GM12878 (cell line): Measurements from ENCODE around the gene GRPEL2. TPM values are rescaled to one million over a fixed set of nuclear protein-coding genes. Genes with fewer than 3 reads are reported as not detected.

Source experiments
- FOS ChIP-seq: IDR thresholded peaks from 3 replicates; pipeline ENCODE4 v1.6.1; 2011; ENCODE audit warnings: borderline replicate concordance; ENCODE audit not compliant: insufficient read length; ENCODE audit errors: extremely low read depth
- FOXM1 ChIP-seq: IDR thresholded peaks from 2 replicates; pipeline ENCODE4 v1.6.1; 2012; ENCODE audit warnings: low read depth, mild to moderate bottlenecking, inconsistent platforms, low read length, moderate library complexity
- NBN ChIP-seq: fragments of 450-650 bp; IDR thresholded peaks from 2 replicates; pipeline ENCODE4 v1.6.1; 2016
- NFXL1 ChIP-seq: fragments of 450-650 bp; IDR thresholded peaks from 2 replicates; pipeline ENCODE4 v1.6.1; 2017; ENCODE audit warnings: antibody characterized with exemption, mild to moderate bottlenecking, borderline replicate concordance
- RAD51 ChIP-seq: fragments of 450-650 bp; IDR thresholded peaks from 2 replicates; pipeline ENCODE4 v1.6.1; 2016; ENCODE audit warnings: moderate library complexity, mild to moderate bottlenecking, inconsistent platforms
- RELA ChIP-seq: fragments of 450-650 bp; IDR thresholded peaks from 2 replicates; pipeline ENCODE4 v1.8.0; 2014; ENCODE audit warnings: borderline replicate concordance; ENCODE audit not compliant: partially characterized antibody
- ZNF384 ChIP-seq: IDR thresholded peaks from 2 replicates; pipeline ENCODE4 v1.6.1; 2012; ENCODE audit warnings: low read depth, mild to moderate bottlenecking, low read length, improper control_type of control experiment, borderline replicate concordance
- polyA plus RNA-seq, 11 experiments: library from polyadenylated mRNA; depleted of rRNA in 4 of 11; unstranded in 6 of 11; stranded (reverse) in 5 of 11; fragments of >200 nt; fragmentation: Nextera tagmentation in 4 of 11; fragmentation: Illumina TruSeq in 1 of 11; extraction: Ambion mirVana in 4 of 11; extraction: Trizol in 1 of 11; gene quantifications; 1 replicate in 1 of 11; 2 replicates in 10 of 11; pipeline versions ENCODE4 v1.2.1 to v1.2.3, GENCODE V29; 2011 to 2016; ENCODE audit warnings: inconsistent platforms in 2 of 11, missing spikeins in 2 of 11, low read depth in 1 of 11
- total RNA-seq, 4 experiments: library from RNA; depleted of rRNA in 3 of 4; stranded (reverse); fragments of >200 nt in 3 of 4; fragmentation: Illumina TruSeq in 1 of 4; extraction: Trizol in 1 of 4; gene quantifications; 2 replicates each; pipeline versions ENCODE4 v1.2.1 to v1.2.3, GENCODE V29; 2013 to 2021
- TF ChIP-seq, protein P1 (sequence below): IDR thresholded peaks from 2 replicates; pipeline ENCODE4 v1.6.1; 2012; ENCODE audit warnings: low read depth, low read length, improper control_type of control experiment
- TF ChIP-seq, protein P2 (sequence below): fragments of 450-650 bp; IDR thresholded peaks from 2 replicates; pipeline ENCODE4 v1.6.1; 2017; ENCODE audit warnings: antibody characterized with exemption, mild to moderate bottlenecking, moderate library complexity

Gene GRPEL2
- total and polyA plus RNA-seq, 10 of the 15 experiments (the other 5 are each of a cell fraction or from before 2014, with no cell fraction given): 4.4 to 20.2 (median 14.1) TPM

DNA sequence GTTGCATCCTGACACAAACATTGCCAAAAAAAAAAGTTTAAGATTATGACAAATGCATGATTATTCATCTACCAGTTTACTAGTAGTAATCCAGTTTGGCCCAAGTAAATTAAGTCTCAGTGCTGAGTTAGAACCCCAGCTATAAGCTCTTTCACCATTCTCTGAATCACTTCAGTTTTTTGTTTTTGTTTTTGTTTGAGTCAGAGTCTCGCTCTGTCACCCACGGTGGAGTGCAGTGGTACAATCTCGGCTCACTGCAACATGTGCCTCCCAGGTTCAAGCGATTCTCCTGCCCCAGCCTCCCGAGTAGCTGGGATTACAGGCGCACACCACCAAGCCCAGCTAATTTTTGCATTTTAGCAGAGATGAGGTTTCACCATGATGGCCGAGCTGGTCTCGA lies 11.1 kb downstream of the GRPEL2 start (continued):
- TF ChIP-seq FOS: no peak
- TF ChIP-seq RELA: no peak
- TF ChIP-seq RAD51: no peak
- TF ChIP-seq, protein P1, sequence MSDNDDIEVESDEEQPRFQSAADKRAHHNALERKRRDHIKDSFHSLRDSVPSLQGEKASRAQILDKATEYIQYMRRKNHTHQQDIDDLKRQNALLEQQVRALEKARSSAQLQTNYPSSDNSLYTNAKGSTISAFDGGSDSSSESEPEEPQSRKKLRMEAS: no peak
- no peak for TF ChIP-seq NBN
- no peak for TF ChIP-seq NFXL1
- no peak for TF ChIP-seq FOXM1
- no peak for TF ChIP-seq ZNF384
- TF ChIP-seq, protein P2, sequence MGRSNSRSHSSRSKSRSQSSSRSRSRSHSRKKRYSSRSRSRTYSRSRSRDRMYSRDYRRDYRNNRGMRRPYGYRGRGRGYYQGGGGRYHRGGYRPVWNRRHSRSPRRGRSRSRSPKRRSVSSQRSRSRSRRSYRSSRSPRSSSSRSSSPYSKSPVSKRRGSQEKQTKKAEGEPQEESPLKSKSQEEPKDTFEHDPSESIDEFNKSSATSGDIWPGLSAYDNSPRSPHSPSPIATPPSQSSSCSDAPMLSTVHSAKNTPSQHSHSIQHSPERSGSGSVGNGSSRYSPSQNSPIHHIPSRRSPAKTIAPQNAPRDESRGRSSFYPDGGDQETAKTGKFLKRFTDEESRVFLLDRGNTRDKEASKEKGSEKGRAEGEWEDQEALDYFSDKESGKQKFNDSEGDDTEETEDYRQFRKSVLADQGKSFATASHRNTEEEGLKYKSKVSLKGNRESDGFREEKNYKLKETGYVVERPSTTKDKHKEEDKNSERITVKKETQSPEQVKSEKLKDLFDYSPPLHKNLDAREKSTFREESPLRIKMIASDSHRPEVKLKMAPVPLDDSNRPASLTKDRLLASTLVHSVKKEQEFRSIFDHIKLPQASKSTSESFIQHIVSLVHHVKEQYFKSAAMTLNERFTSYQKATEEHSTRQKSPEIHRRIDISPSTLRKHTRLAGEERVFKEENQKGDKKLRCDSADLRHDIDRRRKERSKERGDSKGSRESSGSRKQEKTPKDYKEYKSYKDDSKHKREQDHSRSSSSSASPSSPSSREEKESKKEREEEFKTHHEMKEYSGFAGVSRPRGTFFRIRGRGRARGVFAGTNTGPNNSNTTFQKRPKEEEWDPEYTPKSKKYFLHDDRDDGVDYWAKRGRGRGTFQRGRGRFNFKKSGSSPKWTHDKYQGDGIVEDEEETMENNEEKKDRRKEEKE: no peak
